ENCODE data around the gene B4GAT1. TPM values are rescaled to one million over a fixed set of nuclear protein-coding genes. Genes with fewer than 3 reads are reported as not detected.

B4GAT1 gene
- total and polyA plus RNA-seq, 2 of the 4 experiments (the other 2 are of a cell fraction) = 10.6 to 18.4 TPM

- intact Hi-C loops (cut with micrococcal nuclease) = loop anchor here (1.0 kb wide), 3 partner anchors 16 to 106 kb away; partner anchors contain the start of gene YIF1A
- in situ Hi-C loops (cut with MboI; ENCODE audit: low sequenced_read_pairs) = no loop called here
- no peaks in the 10 kb centered on the region for H3K27me3 ChIP-seq (ENCODE audit: control insufficient read depth, insufficient read depth, low read length)
- dilution Hi-C loops (cut with HindIII; ENCODE audit: low sequenced_read_pairs, unreplicated experiment) = no loop called here
- peak overlapping the region; percentile 100; the same call in 2 of the 3 replicates for H2BK15ac ChIP-seq (ENCODE audit: low read depth, low read length)
- POLR2A ChIA-PET (ENCODE audit: unreplicated experiment) = interaction anchor here (0.6 to 1.1 kb wide), 3 partner anchors 15 to 291 kb away, joined by 4 to 7 read pairs (median 7); no protein-coding TSS in a partner anchor
- peak overlapping the region; percentile 22; the same call in 1 of the 2 replicates for H3K18ac ChIP-seq (ENCODE audit: low read depth, low read length)
- no peaks in the 10 kb centered on the region for H3K9me3 ChIP-seq (ENCODE audit: control insufficient read depth, insufficient read depth, low read length)
- peak overlapping the region; percentile 100 for H2AK5ac ChIP-seq (ENCODE audit: low read depth, low read length)
- DNase-seq = peak; percentile 70
- H3K56ac ChIP-seq (ENCODE audit: extremely low read depth, insufficient read depth, low read length) = peak overlapping the region; percentile 90; the same call in 1 of the 2 replicates
- H4K8ac ChIP-seq (ENCODE audit: low read depth in 2 of 2, low read length in 2 of 2) = peak overlapping the region; percentile 81 to 100
- H2BK120ac ChIP-seq (ENCODE audit: low read depth, low read length) = peak overlapping the region; percentile 100
- peak overlapping the region; percentile 94 for H2AFZ ChIP-seq (replicated peaks; ENCODE audit: low read length, poor library complexity)
- peak overlapping the region; percentile 95 for H3K27ac ChIP-seq (ENCODE audit: insufficient read depth, low read length)
- H2BK20ac ChIP-seq (ENCODE audit: low read depth, low read length) = peak overlapping the region; percentile 100
- H3K79me1 ChIP-seq (ENCODE audit: low read depth in 1 of 2, low read length in 2 of 2) = peaks cover 0 to 48% of the 10 kb centered on the region in 2 experiments
- peak overlapping the region; percentile 49 for H3K23ac ChIP-seq (ENCODE audit: low read depth, low read length)
- H3K4ac ChIP-seq (ENCODE audit: low read depth, low read length) = peak overlapping the region; percentile 100
- H4K20me1 ChIP-seq (ENCODE audit: insufficient read depth, low read length) = no peaks in the 10 kb centered on the region; the same call in 1 of the 2 replicates
- H3K4me3 ChIP-seq (ENCODE audit: insufficient read depth, low read depth, low read length) = no peak overlapping the region
- peak overlapping the region; percentile 35; the same call in 1 of the 2 replicates for H3K9ac ChIP-seq (ENCODE audit: low read depth, low read length)
- WGBS, 2 experiments (ENCODE audit: extremely low coverage in 2 of 2, insufficient read length in 1 of 2) = 15% methylated on average over 4 of the region's 19 CpGs; no CpG with 5 or more reads in 1 of the 2 experiments
- H3K9me1 ChIP-seq (ENCODE audit: insufficient read depth, low read length) = peaks cover 29% of the 10 kb centered on the region
- no TSS peak for BruUV-seq (replicated peaks)
- peaks cover 43% of the 10 kb centered on the region for H3K4me1 ChIP-seq (ENCODE audit: control insufficient read depth, insufficient read depth, low read length)
- peak overlapping the region; percentile 100 for H2AK9ac ChIP-seq (replicated peaks; ENCODE audit: low read depth, low read length, poor library complexity)
- peak overlapping the region; percentile 100 for H4K91ac ChIP-seq (ENCODE audit: insufficient read depth, low read depth, low read length)
- H3K14ac ChIP-seq (replicated peaks; ENCODE audit: low read depth, low read length) = peak overlapping the region; percentile 100
- peaks cover 13% of the 10 kb centered on the region for H3K36me3 ChIP-seq (ENCODE audit: control insufficient read depth, insufficient read depth, low read length)
- peak overlapping the region; percentile 18 for H3K4me2 ChIP-seq (ENCODE audit: low read depth, low read length)
- peak overlapping the region; percentile 100 for H2BK5ac ChIP-seq (ENCODE audit: low read depth, low read length, poor library complexity, severe bottlenecking)
- ATAC-seq (ENCODE audit: low read depth) = peak; percentile 73
- CTCF ChIA-PET = interaction anchor here (0.6 to 2.2 kb wide), 3 partner anchors 16 to 35 kb away, joined by 4 to 6 read pairs (median 4); no protein-coding TSS in a partner anchor
- peak overlapping the region; percentile 96 for H4K5ac ChIP-seq (ENCODE audit: low read depth, low read length)
- peak; percentile 19; the same call in 1 of the 2 replicates for TF ChIP-seq MAZ (IDR thresholded peaks at IDR 0.05; ENCODE audit: borderline replicate concordance, low read depth, low read length)
- no peak for TF ChIP-seq ELK1 (IDR thresholded peaks at IDR 0.05; ENCODE audit: borderline replicate concordance, low read depth, low read length)
- no peak for TF ChIP-seq CHD1 (IDR thresholded peaks at IDR 0.05; ENCODE audit: low read depth, low read length)
- peak; percentile 40 for TF ChIP-seq POLR2A (IDR thresholded peaks at IDR 0.05; ENCODE audit: low read depth, low read length)
- TF ChIP-seq RFX5 (IDR thresholded peaks at IDR 0.05; ENCODE audit: low read depth, low read length) = no peak
- no peak for TF ChIP-seq FOS (IDR thresholded peaks at IDR 0.05; ENCODE audit: low read depth, low read length)
- peak; percentile 84 for TF ChIP-seq RAD21 (IDR thresholded peaks at IDR 0.05; ENCODE audit: low read length)
- TF ChIP-seq NFE2L2 (IDR thresholded peaks at IDR 0.05; ENCODE audit: low read depth, low read length) = no peak
- TF ChIP-seq MXI1 (IDR thresholded peaks at IDR 0.05; ENCODE audit: borderline replicate concordance, low read depth, low read length) = peak; percentile 71
- TF ChIP-seq SMC3 (IDR thresholded peaks at IDR 0.05; ENCODE audit: low read depth, low read length) = peak; percentile 86
- peak; percentile 92 for TF ChIP-seq CTCF (conservative IDR thresholded peaks at IDR 0.05; ENCODE audit: low read depth, low read length)
- no peak for TF ChIP-seq MAFK (IDR thresholded peaks at IDR 0.05; ENCODE audit: low read depth, low read length)
- TF ChIP-seq CEBPB (IDR thresholded peaks at IDR 0.05; ENCODE audit: low read depth, low read length) = no peak
- TF ChIP-seq BHLHE40 (IDR thresholded peaks at IDR 0.05; ENCODE audit: low read depth, low read length) = peak; percentile 84
- TF ChIP-seq RCOR1 (IDR thresholded peaks at IDR 0.05; ENCODE audit: insufficient replicate concordance, low read length) = no peak
These were observed 18.9 kb downstream of the B4GAT1 start for GRCh38 chr11:66328302-66329144.
